HG03039 (cell line): ENCODE measurements around the gene PIBF1.

Experiments
- ATAC-seq: cut with Tn5 transposase; IDR thresholded peaks from one replicate; pipeline ENCODE4 v1.9.1; 2021; ENCODE audit warnings: mild to moderate bottlenecking, moderate library complexity; ENCODE audit not compliant: unreplicated experiment

Gene PIBF1

GRCh38 chr13:73058432-73058735, 276.5 kb downstream of the PIBF1 start:
- ATAC-seq: peak; percentile 10

- ATAC-seq: peak; percentile 99
Measured at GRCh38 chr13:73058736-73059459, 277.0 kb downstream of the PIBF1 start, which contains the start of gene KLF5. Gene KLF5 (plus strand): TSS chr13:73059005. CDS start chr13:73059328, 323 bp downstream.

GRCh38 chr13:73059460-73060250, 277.7 kb downstream of the PIBF1 start:
- ATAC-seq: peak; percentile 41

GRCh38 chr13:73060251-73061160, 278.6 kb downstream of the PIBF1 start:
- ATAC-seq: no peak

GRCh38 chr13:73061473-73061872, 279.5 kb downstream of the PIBF1 start:
- ATAC-seq: no peak

- ATAC-seq: no peak
Measured at GRCh38 chr13:73061876-73062275, 279.9 kb downstream of the PIBF1 start.

GRCh38 chr13:73062468-73062867, 280.5 kb downstream of the PIBF1 start:
- no peak for ATAC-seq

- no peak for ATAC-seq
Measured at GRCh38 chr13:73063166-73063565, 281.2 kb downstream of the PIBF1 start.

- ATAC-seq: no peak
Measured at GRCh38 chr13:73065036-73065435, 283.1 kb downstream of the PIBF1 start.

GRCh38 chr13:73065665-73066340, 283.9 kb downstream of the PIBF1 start:
- no peak for ATAC-seq
